Endothelial cell of umbilical vein (primary cell): ENCODE measurements around the gene ZNF775.

Experiments
- CTCF ChIP-seq, 2 donors: IDR thresholded peaks; 1 replicate in 1 of 2; 2 replicates in 1 of 2; pipeline ENCODE4 v1.5.1; 2011; ENCODE audit warnings: low read length in 2 of 2, mild to moderate bottlenecking in 2 of 2, moderate library complexity in 2 of 2, control low read depth in 1 of 2, inconsistent platforms in 1 of 2, low read depth in 1 of 2; ENCODE audit not compliant: insufficient read depth in 1 of 2; ENCODE audit errors: extremely low read depth in 1 of 2
- EZH2 ChIP-seq: IDR thresholded peaks from 2 replicates; pipeline ENCODE4 v1.6.1; 2012; ENCODE audit warnings: borderline replicate concordance, low read depth, mild to moderate bottlenecking, moderate library complexity, low read length, inconsistent platforms; ENCODE audit not compliant: severe bottlenecking
- FOS ChIP-seq: IDR thresholded peaks from 2 replicates; pipeline ENCODE4 v1.6.1; 2011; ENCODE audit warnings: mild to moderate bottlenecking, low read length, moderate library complexity, borderline replicate concordance; ENCODE audit not compliant: insufficient read depth
- GATA2 ChIP-seq: IDR thresholded peaks from 2 replicates; pipeline ENCODE4 v1.7.0; 2011; ENCODE audit warnings: low read depth, mild to moderate bottlenecking, moderate library complexity, mixed read lengths, low read length; ENCODE audit not compliant: insufficient read length, insufficient read depth
- JUN ChIP-seq: IDR thresholded peaks from 2 replicates; pipeline ENCODE4 v1.6.1; 2011; ENCODE audit warnings: borderline replicate concordance, low read depth; ENCODE audit not compliant: insufficient read length, insufficient read depth
- MAX ChIP-seq: IDR thresholded peaks from 2 replicates; pipeline ENCODE4 v1.6.1; 2011; ENCODE audit not compliant: insufficient read depth, insufficient read length
- MYC ChIP-seq: IDR thresholded peaks from one replicate; pipeline ENCODE4 v1.6.1; 2011; ENCODE audit warnings: mild to moderate bottlenecking, low read depth, low read length
- POLR2A ChIP-seq: IDR thresholded peaks from 2 replicates; pipeline ENCODE4 v1.6.1; 2012; ENCODE audit warnings: low read depth, mild to moderate bottlenecking, control low read depth, low read length
- POLR2AphosphoS5 ChIP-seq: IDR thresholded peaks from 2 replicates; pipeline ENCODE4 v1.6.1; 2012; ENCODE audit warnings: low read depth, mild to moderate bottlenecking, control low read depth, low read length, moderate library complexity; ENCODE audit not compliant: insufficient read depth

GRCh38 chr7:150411606-150412005 lies 32.5 kb downstream of the ZNF775 start:
- TF ChIP-seq POLR2AphosphoS5, result no peak
- no peak for TF ChIP-seq CTCF (IDR thresholded peaks at IDR 0.05; ENCODE audit: extremely low read depth in 1 of 2, insufficient read depth in 1 of 2, low read depth in 1 of 2, low read length in 2 of 2)
- no peak for TF ChIP-seq POLR2A
- TF ChIP-seq MYC, result no peak
- TF ChIP-seq MAX, result no peak
- TF ChIP-seq JUN, result no peak
- TF ChIP-seq EZH2, result no peak
- no peak for TF ChIP-seq GATA2
- TF ChIP-seq FOS, result no peak
